Progenitor cell of endocrine pancreas (in vitro differentiated cells): Measurements from ENCODE around the gene CCDC81. TPM values are rescaled to one million over a fixed set of nuclear protein-coding genes. Genes with fewer than 3 reads are reported as not detected.

Experiments
- DNase-seq: peaks from one replicate; pipeline ENCODE4 v3.0.0; 2021; ENCODE audit warnings: low spot score; ENCODE audit not compliant: unreplicated experiment
- H3K27ac Mint-ChIP-seq: 2 replicates; pipeline ENCODE4 v1.8.0; 2021; ENCODE audit warnings: mild to moderate bottlenecking, moderate library complexity, mixed read lengths
- H3K27me3 Mint-ChIP-seq: 2 replicates; pipeline ENCODE4 v1.8.0; 2021; ENCODE audit warnings: mixed read lengths
- H3K36me3 Mint-ChIP-seq: 2 replicates; pipeline ENCODE4 v1.8.0; 2022; ENCODE audit warnings: mixed read lengths; ENCODE audit not compliant: insufficient read depth
- H3K4me1 Mint-ChIP-seq: 2 replicates; pipeline ENCODE4 v1.8.0; 2021; ENCODE audit warnings: low read depth, mixed read lengths
- H3K4me3 Mint-ChIP-seq: 2 replicates; pipeline ENCODE4 v1.8.0; 2021; ENCODE audit warnings: low read depth, mild to moderate bottlenecking, moderate library complexity, mixed read lengths
- H3K9me3 Mint-ChIP-seq: 2 replicates; pipeline ENCODE4 v1.8.0; 2021; ENCODE audit warnings: low read depth, mixed read lengths
- CTCF ChIP-seq: fragments of 200-600 bp; sonication (generic); IDR thresholded peaks from one replicate; pipeline ENCODE4 v1.5.0; 2021; ENCODE audit warnings: antibody characterized with exemption, mild to moderate bottlenecking; ENCODE audit not compliant: unreplicated experiment
- total RNA-seq: library from RNA; stranded (reverse); gene quantifications from 2 replicates; pipeline ENCODE4 v1.2.1, GENCODE V29; 2021

CCDC81 gene
- total RNA-seq, 1 donor from 2014 or later = 1.3 TPM

- no peak for TF ChIP-seq CTCF
- no peaks in the 10 kb centered on the region for H3K4me1 Mint-ChIP-seq
- DNase-seq = no peak
- no peak overlapping the region for H3K4me3 Mint-ChIP-seq
- H3K27me3 Mint-ChIP-seq = no peaks in the 10 kb centered on the region
- H3K36me3 Mint-ChIP-seq = no peaks in the 10 kb centered on the region
- no peak overlapping the region for H3K27ac Mint-ChIP-seq
- peaks cover 3% of the 10 kb centered on the region for H3K9me3 Mint-ChIP-seq
These were observed 21.7 kb downstream of the CCDC81 start for GRCh38 chr11:86396396-86396795.

- Mint-ChIP-seq H3K27ac (no peak overlapping the region), H3K27me3 (no peaks in the 10 kb centered on the region), H3K36me3 (no peaks in the 10 kb centered on the region), H3K4me1 (no peaks in the 10 kb centered on the region), H3K4me3 (no peak overlapping the region), H3K9me3 (peaks cover 3% of the 10 kb centered on the region)
- no peak for DNase-seq
- no peak for TF ChIP-seq CTCF
These were observed 22.7 kb downstream of the CCDC81 start for GRCh38 chr11:86397351-86397750.

GRCh38 chr11:86398106-86398505 lies 23.4 kb downstream of the CCDC81 start:
- Mint-ChIP-seq H3K27ac (no peak overlapping the region), H3K4me3 (no peak overlapping the region), H3K36me3 (no peaks in the 10 kb centered on the region), H3K27me3 (no peaks in the 10 kb centered on the region), H3K9me3 (peaks cover 3% of the 10 kb centered on the region), H3K4me1 (no peaks in the 10 kb centered on the region)
- no peak for DNase-seq
- TF ChIP-seq CTCF = no peak

- Mint-ChIP-seq H3K27ac (no peak overlapping the region), H3K4me1 (no peaks in the 10 kb centered on the region), H3K9me3 (peaks cover 3% of the 10 kb centered on the region), H3K36me3 (no peaks in the 10 kb centered on the region), H3K27me3 (no peaks in the 10 kb centered on the region), H3K4me3 (no peak overlapping the region)
- no peak for DNase-seq
- no peak for TF ChIP-seq CTCF
These were observed 28.8 kb downstream of the CCDC81 start for GRCh38 chr11:86403458-86403857.

GRCh38 chr11:86408845-86409244 lies 34.2 kb downstream of the CCDC81 start:
- no peak overlapping the region for H3K4me3 Mint-ChIP-seq
- no peak for DNase-seq
- no peaks in the 10 kb centered on the region for H3K36me3 Mint-ChIP-seq
- no peak overlapping the region for H3K27ac Mint-ChIP-seq
- TF ChIP-seq CTCF = peak; percentile 42
- H3K27me3 Mint-ChIP-seq = no peaks in the 10 kb centered on the region
- H3K9me3 Mint-ChIP-seq = no peaks in the 10 kb centered on the region
- H3K4me1 Mint-ChIP-seq = no peaks in the 10 kb centered on the region

- Mint-ChIP-seq H3K9me3 (no peaks in the 10 kb centered on the region), H3K27ac (no peak overlapping the region), H3K4me1 (no peaks in the 10 kb centered on the region), H3K4me3 (no peak overlapping the region), H3K27me3 (no peaks in the 10 kb centered on the region), H3K36me3 (no peaks in the 10 kb centered on the region)
- DNase-seq = no peak
- no peak for TF ChIP-seq CTCF
These were observed 39.3 kb downstream of the CCDC81 start for GRCh38 chr11:86414032-86414431.
